ENCODE measurements around the gene CDRT4.

Gene CDRT4

GRCh38 chr17:15492186-15492585 lies 24.8 kb upstream of the CDRT4 start:
- no peak for FAIRE-seq

GRCh38 chr17:15490634-15491261 lies 23.3 kb upstream of the CDRT4 start:
- FAIRE-seq = no peak

- no peak for FAIRE-seq
Measured at GRCh38 chr17:15488557-15488956, 21.1 kb upstream of the CDRT4 start.

DNA sequence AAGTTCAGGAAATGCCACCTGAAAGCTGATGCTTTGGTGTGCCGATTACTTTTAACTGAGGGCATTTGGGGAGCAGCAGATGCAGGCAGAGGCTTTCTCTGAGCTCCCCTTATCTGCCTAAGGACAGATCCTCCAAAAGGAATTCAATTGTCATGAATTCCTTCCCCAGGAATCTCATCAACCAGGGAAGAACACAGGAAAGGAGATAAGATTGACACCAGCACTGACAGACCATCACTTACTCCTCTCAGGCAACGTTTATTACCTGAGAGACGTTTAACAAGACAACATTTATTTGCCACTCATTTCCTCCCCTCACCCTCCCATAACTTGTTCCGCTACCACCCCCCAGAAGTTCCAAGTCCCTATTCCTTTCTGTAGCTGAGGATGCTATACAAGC lies 17.6 kb upstream of the CDRT4 start:
- no peak for FAIRE-seq

- no peak for FAIRE-seq
Measured at GRCh38 chr17:15483431-15483830, 16.0 kb upstream of the CDRT4 start.

GRCh38 chr17:15482476-15482875 lies 15.1 kb upstream of the CDRT4 start:
- FAIRE-seq = no peak

DNA sequence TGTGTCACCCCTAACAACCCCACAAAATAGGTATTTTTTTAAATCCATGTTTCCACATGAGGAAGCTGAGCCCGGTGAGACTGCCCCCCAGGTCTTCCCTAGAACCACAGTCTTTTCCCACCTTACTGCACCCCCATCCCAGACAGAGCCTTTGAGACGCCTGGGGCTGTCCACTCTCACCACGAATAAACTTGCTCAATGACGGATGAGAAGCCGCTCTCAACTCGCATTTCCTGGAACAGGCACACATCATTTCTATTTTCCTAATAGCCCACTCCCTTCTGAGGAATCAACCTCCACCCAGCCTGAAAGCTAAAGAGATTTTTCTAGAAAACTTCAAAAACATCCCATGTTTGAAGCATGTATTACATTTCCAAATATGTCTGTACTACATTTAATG lies 14.1 kb upstream of the CDRT4 start:
- FAIRE-seq = no peak

GRCh38 chr17:15480204-15480603 lies 12.8 kb upstream of the CDRT4 start:
- no peak for FAIRE-seq

DNA sequence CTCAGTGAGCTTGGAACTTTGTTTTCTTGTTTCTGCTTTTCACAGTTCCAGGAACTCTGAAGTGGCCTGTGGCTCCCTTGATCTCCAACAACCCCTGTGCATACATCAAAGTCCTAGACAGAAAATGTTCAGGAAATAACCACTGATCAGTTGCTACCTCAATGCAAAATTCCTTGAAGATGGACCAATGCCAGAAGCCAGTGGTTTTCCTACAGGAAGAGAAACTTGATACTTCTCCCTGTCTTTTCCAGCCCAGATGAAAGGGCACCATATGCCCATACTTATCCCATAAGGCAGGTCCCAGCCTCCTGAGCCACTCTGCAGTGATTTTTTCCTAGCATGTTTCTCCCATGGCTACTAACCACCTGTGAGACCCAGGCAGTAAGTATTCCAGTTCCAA lies 12.3 kb upstream of the CDRT4 start:
- no peak for FAIRE-seq

DNA sequence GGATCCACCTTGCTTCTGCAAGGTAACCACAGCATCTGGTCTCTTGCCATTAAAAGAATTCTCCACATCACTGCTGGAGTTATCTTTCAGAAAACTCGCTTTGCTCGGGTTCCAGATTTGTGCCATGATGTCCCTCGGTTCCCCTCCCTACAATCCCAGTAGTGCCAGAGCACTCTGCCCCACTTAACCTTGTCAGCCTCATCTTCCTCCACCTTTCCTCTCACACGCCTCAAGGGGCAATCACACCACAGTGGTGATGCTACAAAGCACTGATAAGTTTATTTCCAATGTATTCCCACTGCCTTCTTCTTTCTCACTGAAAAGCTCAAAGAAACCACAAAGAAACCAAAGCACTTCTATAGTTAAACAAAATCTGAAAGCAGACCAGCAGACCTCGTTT lies 11.4 kb upstream of the CDRT4 start:
- FAIRE-seq = no peak

- FAIRE-seq = no peak
Measured at GRCh38 chr17:15475631-15476354, 8.4 kb upstream of the CDRT4 start.

DNA sequence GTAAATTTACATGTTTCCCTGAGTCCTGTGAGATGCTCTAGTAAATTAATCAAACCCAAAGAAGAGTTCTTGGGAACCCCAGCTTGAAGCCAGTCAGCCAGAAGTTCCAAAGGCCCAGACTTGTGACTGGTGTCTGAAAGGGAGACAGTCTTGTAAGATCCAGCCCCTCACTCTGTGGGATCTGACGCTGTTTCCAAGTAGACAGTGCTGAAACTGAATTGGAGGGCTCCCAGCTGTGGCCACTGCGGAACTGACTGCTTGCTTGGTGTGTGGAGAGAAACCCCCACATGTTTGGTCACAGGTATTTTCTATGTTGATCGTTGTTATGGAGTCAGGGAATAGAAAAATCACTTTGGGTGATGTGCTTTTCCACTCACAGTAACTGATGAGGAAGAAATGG lies 5.5 kb upstream of the CDRT4 start:
- no peak for FAIRE-seq

- no peak for FAIRE-seq
Measured at GRCh38 chr17:15470536-15470935, 3.1 kb upstream of the CDRT4 start.

DNA sequence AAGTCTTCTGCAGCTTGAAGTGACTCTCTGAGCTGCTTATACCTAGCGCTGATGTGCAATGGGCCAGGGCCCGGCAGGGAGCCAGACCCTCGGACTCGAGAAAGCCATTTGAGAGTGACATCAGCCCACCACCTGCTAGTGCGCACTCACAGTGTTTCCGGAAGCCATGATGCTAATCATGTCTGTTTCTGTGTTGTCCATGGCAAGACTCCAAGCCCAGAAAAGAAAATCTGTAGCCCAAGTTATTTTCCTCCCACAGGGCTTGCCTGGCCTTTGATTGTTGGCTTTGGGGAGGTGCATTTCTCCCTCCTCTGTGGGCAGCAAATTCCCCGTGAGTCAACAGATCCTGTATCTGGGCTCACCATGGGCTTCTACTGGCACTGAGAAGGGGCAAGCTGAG lies 1.8 kb upstream of the CDRT4 start:
- FAIRE-seq = no peak

DNA sequence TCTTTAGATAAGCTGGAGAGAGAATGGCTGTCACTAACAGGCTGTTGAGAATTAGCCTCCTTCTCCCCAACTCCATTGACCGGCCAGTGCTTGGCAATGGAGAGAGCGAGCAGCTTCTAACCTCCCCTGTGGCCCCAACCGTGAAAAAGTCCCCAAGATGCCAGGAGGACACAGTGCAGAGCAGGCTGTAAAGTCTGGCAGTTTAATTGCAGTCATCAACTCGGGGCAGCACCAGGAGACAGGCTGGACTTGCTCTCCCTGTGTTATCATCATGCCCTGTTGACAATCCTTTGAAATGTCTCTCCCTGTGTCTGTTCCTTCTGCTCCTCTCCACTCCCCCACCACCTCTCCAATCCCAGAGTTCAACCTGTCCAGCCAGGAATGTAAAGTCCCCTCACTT lies 705 bp upstream of the CDRT4 start:
- no peak for FAIRE-seq

- no peak for FAIRE-seq
Measured at GRCh38 chr17:15466131-15466530, 1.3 kb downstream of the CDRT4 start.

DNA sequence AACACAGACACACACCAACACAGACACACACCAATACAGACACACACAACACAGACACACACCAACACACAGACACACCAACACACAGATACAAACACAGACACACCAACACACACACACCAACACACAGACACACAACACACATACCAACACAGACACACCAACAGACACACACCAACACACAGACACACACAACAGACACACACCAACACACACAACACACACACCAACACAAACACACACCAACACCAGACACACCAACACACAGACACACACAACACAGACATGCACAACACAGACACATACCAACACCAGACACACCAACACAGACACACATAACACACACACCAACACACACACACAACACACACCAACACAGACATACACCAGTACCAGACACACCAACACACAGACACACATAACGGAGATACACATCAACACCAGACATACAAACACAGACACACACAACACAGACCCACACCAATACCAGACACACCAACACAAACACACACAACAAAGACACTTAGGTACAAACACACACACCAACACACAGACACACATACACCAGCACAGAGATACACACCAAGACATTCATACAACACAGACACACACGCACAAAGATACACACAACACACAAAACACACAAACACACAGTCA lies 2.2 kb downstream of the CDRT4 start:
- FAIRE-seq = no peak

- FAIRE-seq = no peak
Measured at GRCh38 chr17:15464231-15464985, 3.0 kb downstream of the CDRT4 start.

- no peak for FAIRE-seq
Measured at GRCh38 chr17:15462976-15463772, 4.2 kb downstream of the CDRT4 start.

DNA sequence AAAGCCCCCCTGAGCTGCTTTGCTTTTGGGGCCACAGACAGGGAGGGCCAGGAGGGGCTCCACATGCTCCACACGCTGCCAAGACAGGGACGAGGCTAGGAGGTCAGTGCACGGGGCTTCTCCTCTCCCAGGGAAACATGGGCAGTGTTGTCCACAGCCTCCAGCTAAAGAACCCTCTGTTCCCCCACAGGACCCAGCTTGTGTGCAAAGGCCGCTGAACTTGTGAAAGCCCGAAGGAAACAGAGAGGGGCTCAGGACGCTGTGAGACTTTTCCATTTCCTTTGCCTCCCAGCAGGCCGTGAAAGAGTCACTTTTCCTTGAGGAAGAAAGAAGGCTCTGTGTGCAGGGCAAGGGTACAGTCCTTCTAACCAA lies 9.7 kb downstream of the CDRT4 start:
- no peak for FAIRE-seq

DNA sequence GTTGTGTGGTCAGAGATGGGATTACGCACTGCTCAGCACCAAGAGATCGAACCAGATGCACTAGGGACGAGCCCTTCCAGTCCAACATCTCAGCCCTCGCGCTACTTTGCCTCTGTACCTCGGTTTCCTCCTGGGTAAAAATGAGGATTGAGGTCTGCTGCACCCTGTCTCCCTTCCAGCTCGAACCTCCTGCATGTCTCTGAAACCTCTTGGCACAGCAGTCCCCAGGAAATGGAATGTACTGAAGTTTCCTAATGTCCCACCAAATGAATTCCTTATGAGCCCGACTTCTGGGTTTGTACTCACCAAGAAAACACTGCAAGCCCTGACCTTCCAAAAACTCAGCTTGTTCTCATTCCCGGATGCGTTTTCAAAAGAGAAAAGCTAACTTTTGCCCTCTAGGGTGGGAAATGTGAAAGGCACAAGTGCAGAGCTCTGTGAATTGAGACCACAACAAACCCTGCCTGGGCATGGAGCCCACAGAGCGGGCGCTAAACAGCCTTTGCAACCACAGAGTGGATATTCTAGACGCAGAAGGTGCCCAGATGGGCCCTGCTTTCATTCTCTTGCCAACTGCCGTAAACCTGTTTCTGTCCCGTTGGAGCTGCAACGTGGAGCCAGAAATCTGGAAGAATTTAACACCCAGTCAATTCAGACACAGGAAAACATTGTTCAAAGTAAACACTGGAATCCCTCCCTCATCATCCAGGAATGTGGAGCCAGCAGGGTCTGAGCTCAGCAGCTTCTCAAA lies 10.3 kb downstream of the CDRT4 start:
- no peak for FAIRE-seq

- FAIRE-seq = no peak
Measured at GRCh38 chr17:15456496-15456895, 10.9 kb downstream of the CDRT4 start.
